Heart right ventricle (tissue), 16 donors: ENCODE data around the gene CST3. TPM values are rescaled to one million over a fixed set of nuclear protein-coding genes. Genes with fewer than 3 reads are reported as not detected.

Source experiments
- ATAC-seq, 8 donors: fragments of 200-7000 bp; cut with Tn5 transposase; one replicate each; pipeline ENCODE4 v1.9.1; 2020; ENCODE audit warnings: mild to moderate bottlenecking in 8 of 8, moderate library complexity in 8 of 8, moderate number of reproducible peaks in 1 of 8
- DNase-seq, 2 donors: peaks; one replicate each; pipeline ENCODE4 v3.0.0-alpha.2; 2020
- H3K27ac ChIP-seq, 10 donors: fragments of 200-600 bp; sonication (generic) in 2 of 10; one replicate each; pipeline versions ENCODE4 v1.5.0 to v1.8.0; 2020 to 2022; ENCODE audit warnings: mild to moderate bottlenecking in 3 of 10
- H3K27me3 ChIP-seq, 7 donors: fragments of 200-600 bp; one replicate each; pipeline ENCODE4 v1.8.0; 2021 to 2022; ENCODE audit warnings: mild to moderate bottlenecking in 2 of 7
- H3K36me3 ChIP-seq, 9 donors: fragments of 200-600 bp; sonication (generic) in 1 of 9; one replicate each; pipeline versions ENCODE4 v1.5.0 to v1.8.0; 2020 to 2022; ENCODE audit warnings: mild to moderate bottlenecking in 2 of 9
- H3K4me1 ChIP-seq, 9 donors: fragments of 200-600 bp; sonication (generic) in 1 of 9; one replicate each; pipeline versions ENCODE4 v1.5.0 to v1.8.0; 2020 to 2022; ENCODE audit warnings: mild to moderate bottlenecking in 4 of 9
- H3K4me3 ChIP-seq, 10 donors: fragments of 200-600 bp; sonication (generic) in 2 of 10; one replicate each; pipeline versions ENCODE4 v1.5.0 to v1.8.0; 2020 to 2022; ENCODE audit warnings: mild to moderate bottlenecking in 7 of 10, moderate library complexity in 2 of 10
- H3K9me3 ChIP-seq, 11 donors: fragments of 200-600 bp in 10 of 11; sonication (generic) in 2 of 11; one replicate each; pipeline versions ENCODE4 v1.5.0 to v1.8.0; 2013 to 2022; ENCODE audit warnings: mild to moderate bottlenecking in 2 of 11, control low read depth in 1 of 11, moderate library complexity in 1 of 11
- WGBS, 2 donors: extraction: QIAGEN DNeasy Blood & Tissue Kit; methylation state at CpG; one replicate each; pipeline ENCODE4 v1.1.7; 2013; ENCODE audit warnings: inconsistent platforms in 1 of 2; 5-methylcytosine and 5-hydroxymethylcytosine counted together
- intact Hi-C, 10 donors: fragments of 100-400 bp; cut with DNase I; formaldehyde crosslinking; loops; one replicate each; pipeline versions ENCODE4 v1.11.1 to v1.14.2; 2022
- polyA plus RNA-seq, 2 donors: library from polyadenylated mRNA; stranded (reverse); fragments of 200-250 nt; gene quantifications; one replicate each; pipeline ENCODE4 v1.2.3, GENCODE V29; 2013
- total RNA-seq, 10 donors: library from RNA; stranded (reverse); fragmentation: NEBNext Ultra II Directional in 3 of 10; extraction: Animal tissue kit (Norgen Biotek cat#: 25700) in 3 of 10; gene quantifications; one replicate each; pipeline versions ENCODE4 v1.2.1 to v1.2.4, GENCODE V29; 2021 to 2023
- TF ChIP-seq, protein P1 (sequence below), 9 donors: fragments of 200-600 bp; sonication (generic) in 2 of 9; IDR thresholded peaks; one replicate each; pipeline versions ENCODE4 v1.5.0 to v1.8.0; 2021 to 2022; ENCODE audit warnings: antibody characterized with exemption in 9 of 9, mild to moderate bottlenecking in 5 of 9, moderate library complexity in 1 of 9
- donor health status: Arrhythmogenic right ventricular cardiomyopathy.
- donor health status: ischemic (EF 13 %, LVEDD 7.1; RV severe dilation, severe dysfunction).
- donor health status: healthy with polysubstance abuse.
- donor health status: DM: no; HTN: yes; CAD: no.
- donor health status: DM: no; HTN: no; CAD: no.
- donor health status: ischemic (EF 25% LVEDD 6.9; RV normal size, moderate dysfunction).
- donor health status: ischemic (EF 25% LVEDD 5.7; RV mildly dilated, moderate dysfunction).
- donor health status: healthy.
- donor health status: DM: yes; HTN: yes; CAD: no.
- donor health status: Ischemic cardiomyopathy.
- donor health status: ischemic (EF 35%, LVEDD 5.7; RV mildly dilated, moderate dysfunction).
- donor health status: nonischemic (EF 11% LVEDD 7.7; RV severe dilation, severe dysfunction).
- donor health status: DM: yes; HTN: yes; CAD: no.
- donor health status: PGD.
- donor health status: ischemic (EF 29% LVEDD 5.4; RV normal size, mild dysfunction).
- donor health status: nonischemic (EF 23%, LVEDD 6.1; RV moderate dilation, normal function).

CST3 gene
- total and polyA plus RNA-seq, 12 donors = 395 to 1,066 (median 612) TPM

DNA sequence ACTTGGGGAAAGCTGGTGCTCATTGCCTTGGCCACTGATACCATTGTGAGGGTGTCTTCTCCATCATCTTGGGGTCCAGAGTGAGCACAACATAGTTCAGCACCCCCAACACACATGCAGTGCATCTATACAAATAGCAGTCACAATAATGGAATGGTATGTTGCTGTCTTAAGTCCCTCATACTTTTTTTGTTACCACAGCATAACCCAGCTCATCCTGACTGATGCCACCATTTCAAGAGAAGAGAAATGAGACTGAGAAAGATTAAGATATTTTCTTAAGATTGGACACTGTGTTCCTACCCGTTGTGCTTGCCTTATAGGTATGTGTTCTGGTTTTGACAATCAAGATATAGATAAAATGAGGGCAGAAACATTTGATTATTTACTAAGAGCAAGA, 35.5 kb upstream of the CST3 start:
- TF ChIP-seq, protein P1, sequence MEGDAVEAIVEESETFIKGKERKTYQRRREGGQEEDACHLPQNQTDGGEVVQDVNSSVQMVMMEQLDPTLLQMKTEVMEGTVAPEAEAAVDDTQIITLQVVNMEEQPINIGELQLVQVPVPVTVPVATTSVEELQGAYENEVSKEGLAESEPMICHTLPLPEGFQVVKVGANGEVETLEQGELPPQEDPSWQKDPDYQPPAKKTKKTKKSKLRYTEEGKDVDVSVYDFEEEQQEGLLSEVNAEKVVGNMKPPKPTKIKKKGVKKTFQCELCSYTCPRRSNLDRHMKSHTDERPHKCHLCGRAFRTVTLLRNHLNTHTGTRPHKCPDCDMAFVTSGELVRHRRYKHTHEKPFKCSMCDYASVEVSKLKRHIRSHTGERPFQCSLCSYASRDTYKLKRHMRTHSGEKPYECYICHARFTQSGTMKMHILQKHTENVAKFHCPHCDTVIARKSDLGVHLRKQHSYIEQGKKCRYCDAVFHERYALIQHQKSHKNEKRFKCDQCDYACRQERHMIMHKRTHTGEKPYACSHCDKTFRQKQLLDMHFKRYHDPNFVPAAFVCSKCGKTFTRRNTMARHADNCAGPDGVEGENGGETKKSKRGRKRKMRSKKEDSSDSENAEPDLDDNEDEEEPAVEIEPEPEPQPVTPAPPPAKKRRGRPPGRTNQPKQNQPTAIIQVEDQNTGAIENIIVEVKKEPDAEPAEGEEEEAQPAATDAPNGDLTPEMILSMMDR (IDR thresholded peaks at IDR 0.05) = no peak
- intact Hi-C loops = loop anchor here in 1 of 10 donors (5.0 kb wide), 1 partner anchor 324 kb away; no protein-coding TSS in a partner anchor
- WGBS, 2 donors = 54 to 65% methylated on average over 1 of the region's 1 CpG
- H3K9me3 ChIP-seq = peaks cover 0 to 4% (median 0%) of the 10 kb centered on the region in 11 donors
- ATAC-seq (no peak), DNase-seq (no peak)
- peaks cover 0 to 2% (median 0%) of the 10 kb centered on the region in 7 donors for H3K27me3 ChIP-seq
- peaks cover 0 to 5% (median 0%) of the 10 kb centered on the region in 9 donors for H3K4me1 ChIP-seq
- H3K27ac ChIP-seq = no peak overlapping the region
- H3K36me3 ChIP-seq = no peaks in the 10 kb centered on the region
- no peak overlapping the region for H3K4me3 ChIP-seq

- intact Hi-C loops = loop anchor here in 1 of 10 donors (5.0 kb wide), 1 partner anchor 325 kb away; no protein-coding TSS in a partner anchor
- Histone ChIP-seq H3K27ac (no peak overlapping the region), H3K9me3 (peaks cover 0 to 4% (median 0%) of the 10 kb centered on the region in 11 donors), H3K4me1 (peaks cover 0 to 8% (median 0%) of the 10 kb centered on the region in 9 donors), H3K27me3 (peaks cover 0 to 5% (median 0%) of the 10 kb centered on the region in 7 donors), H3K36me3 (no peaks in the 10 kb centered on the region), H3K4me3 (no peak overlapping the region)
- ATAC-seq (no peak), DNase-seq (no peak)
- TF ChIP-seq, protein P1 (IDR thresholded peaks at IDR 0.05) = no peak
- WGBS, 2 donors = 96 to 100% methylated on average over 1 of the region's 1 CpG
Observed at GRCh38 chr20:23672158-23672557, 34.4 kb upstream of the CST3 start.

- H3K4me3 ChIP-seq = no peak overlapping the region
- 59 to 63% methylated on average over 3 of the region's 3 CpGs for WGBS, 2 donors
- ATAC-seq (no peak), DNase-seq (no peak)
- peaks cover 0 to 5% (median 0%) of the 10 kb centered on the region in 7 donors for H3K27me3 ChIP-seq
- no peak overlapping the region for H3K27ac ChIP-seq
- peaks cover 0 to 4% (median 0%) of the 10 kb centered on the region in 11 donors for H3K9me3 ChIP-seq
- TF ChIP-seq, protein P1 (IDR thresholded peaks at IDR 0.05) = no peak
- no peaks in the 10 kb centered on the region for H3K36me3 ChIP-seq
- intact Hi-C loops = loop anchor here in 1 of 10 donors (5.0 kb wide), 1 partner anchor 326 kb away; no protein-coding TSS in a partner anchor
- H3K4me1 ChIP-seq = peaks cover 0 to 15% (median 0%) of the 10 kb centered on the region in 9 donors
Observed at GRCh38 chr20:23671479-23671878, 33.7 kb upstream of the CST3 start.

GRCh38 chr20:23670361-23670760, 32.6 kb upstream of the CST3 start:
- WGBS, 2 donors = 36 to 47% methylated on average over 1 of the region's 1 CpG
- no peak for ATAC-seq

More at GRCh38 chr20:23670361-23670760, 32.6 kb upstream of the CST3 start:
- TF ChIP-seq, protein P1 (IDR thresholded peaks at IDR 0.05) = no peak
- H3K27me3 ChIP-seq = peaks cover 0 to 5% (median 0%) of the 10 kb centered on the region in 7 donors
- H3K4me1 ChIP-seq = peaks cover 0 to 15% (median 0%) of the 10 kb centered on the region in 9 donors
- DNase-seq = no peak
- peaks cover 0 to 4% (median 0%) of the 10 kb centered on the region in 11 donors for H3K9me3 ChIP-seq
- no peaks in the 10 kb centered on the region for H3K36me3 ChIP-seq
- no peak overlapping the region for H3K27ac ChIP-seq
- intact Hi-C loops = loop anchor here in 1 of 10 donors (5.0 kb wide), 1 partner anchor 327 kb away; no protein-coding TSS in a partner anchor
- no peak overlapping the region for H3K4me3 ChIP-seq
